GM18870 (cell line): Measurements from ENCODE around the gene WDR6.
"Not testable (repeated sequence)": the region's sequence is repeated elsewhere in the genome, so short reads cannot be mapped to it uniquely, and the experiment has no call there.

Source experiments
- ATAC-seq: cut with Tn5 transposase; IDR thresholded peaks from one replicate; pipeline ENCODE4 v1.9.1; 2021; ENCODE audit warnings: moderate library complexity; ENCODE audit not compliant: unreplicated experiment

WDR6 gene

DNA sequence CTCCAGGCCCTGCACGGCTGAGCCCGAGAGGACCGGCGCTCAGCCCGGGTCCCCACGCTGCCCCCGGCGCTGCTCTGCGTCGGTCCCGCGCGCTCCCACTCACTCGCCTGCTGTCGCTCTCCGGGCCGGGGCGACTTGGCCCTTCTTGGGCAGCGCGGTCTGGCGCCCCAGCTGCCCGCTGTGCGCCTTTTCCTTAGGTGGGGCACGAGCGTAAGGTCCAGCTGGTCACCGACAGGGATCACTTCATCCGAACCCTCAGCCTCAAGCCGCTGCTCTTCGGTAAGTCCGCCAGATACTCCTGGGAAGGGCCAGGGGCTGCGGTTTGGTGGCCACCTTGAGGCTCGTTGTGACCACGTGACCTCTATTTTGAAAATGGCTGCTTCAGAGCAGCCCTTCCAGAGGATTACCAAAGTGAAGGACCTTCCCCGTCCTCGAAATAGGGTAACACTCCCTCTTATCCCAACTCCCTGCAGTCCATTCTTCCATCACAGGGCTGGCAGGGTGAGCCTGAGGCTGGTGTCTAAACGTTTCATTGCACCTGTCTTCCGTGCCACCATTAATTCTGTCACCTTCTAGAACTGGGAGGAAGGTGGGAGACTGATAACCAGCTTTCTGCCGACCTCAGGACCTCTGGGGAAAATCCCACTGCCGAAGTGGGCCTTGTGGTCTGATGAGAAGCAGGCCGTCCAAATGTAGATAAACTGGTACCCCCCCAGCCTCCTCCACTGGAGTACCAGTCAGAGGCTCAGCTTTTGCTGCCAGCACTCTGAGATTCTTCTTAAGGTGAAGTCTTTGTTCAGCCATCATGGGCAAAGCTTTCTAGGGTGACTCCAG, 16.3 kb upstream of the WDR6 start:
- ATAC-seq: no peak

DNA sequence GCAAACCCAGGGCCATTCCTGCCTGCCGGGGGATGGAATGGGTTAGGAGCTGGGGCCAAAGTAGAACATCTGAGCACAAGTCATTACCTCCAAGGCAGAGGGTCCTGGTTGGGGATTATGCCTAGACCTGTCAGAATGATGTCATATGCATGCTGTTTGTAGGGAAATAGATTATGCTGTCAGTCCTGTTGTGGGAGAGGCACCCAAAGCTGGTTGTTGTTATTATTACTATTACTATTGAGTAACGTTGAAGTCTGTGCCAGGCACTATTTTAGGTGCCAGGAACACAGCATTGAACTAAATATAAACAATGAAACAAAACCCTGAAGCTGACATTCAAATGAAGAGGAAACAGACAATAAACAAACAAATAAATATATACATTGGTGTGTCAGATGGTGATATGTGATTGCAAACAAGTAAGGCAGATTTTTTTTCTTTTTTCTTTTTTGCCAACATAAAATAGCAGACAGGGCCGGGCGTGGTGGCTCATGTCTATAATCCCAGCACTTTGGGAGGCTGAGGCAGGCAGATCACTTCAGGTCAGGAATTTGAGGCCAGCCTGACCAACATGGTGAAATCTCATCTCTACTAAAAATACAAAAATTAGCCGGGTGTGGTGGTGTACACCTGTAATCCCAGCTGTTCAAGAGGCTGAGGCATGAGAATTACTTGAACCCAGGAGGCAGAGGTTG, 15.2 kb upstream of the WDR6 start:
- no peak for ATAC-seq

DNA sequence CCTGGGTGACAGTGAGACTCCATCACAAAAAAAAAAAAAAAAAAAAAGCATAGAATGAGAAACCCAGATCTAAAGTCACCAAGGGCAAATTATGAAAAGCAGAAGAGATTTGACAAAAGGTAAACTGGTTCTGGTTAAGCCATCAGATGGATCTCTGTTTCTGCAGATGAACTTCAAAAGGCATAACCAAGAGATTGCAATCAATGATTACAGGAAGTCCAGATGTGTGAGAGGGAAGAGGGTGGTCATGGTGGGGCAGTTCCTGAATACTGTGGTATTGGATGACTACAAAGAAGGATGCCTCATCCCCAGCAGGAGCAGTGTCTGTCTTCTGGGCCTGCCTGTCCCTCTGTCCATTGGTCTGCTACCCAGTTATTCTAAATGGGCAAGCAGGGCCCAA, 13.4 kb upstream of the WDR6 start:
- no peak for ATAC-seq

DNA sequence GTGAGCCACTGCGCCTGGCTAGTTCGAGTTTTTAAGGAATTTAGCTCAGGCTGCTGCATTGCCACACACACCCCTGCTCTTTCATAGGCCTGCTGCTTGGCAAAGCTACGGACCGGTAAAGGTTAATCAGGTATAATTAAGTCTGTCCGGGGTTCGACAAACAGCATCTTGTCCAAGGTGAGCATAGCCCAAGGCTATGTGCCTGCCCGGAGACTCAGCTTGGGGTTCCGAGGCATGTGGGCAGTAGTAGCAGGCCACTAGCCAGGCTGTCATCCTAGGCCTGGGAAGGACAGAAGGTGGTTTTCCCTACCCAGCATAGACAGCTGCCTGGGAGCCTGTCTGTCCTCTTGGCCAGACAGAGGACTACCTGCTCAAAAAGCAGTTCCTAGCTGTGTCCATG, 10.6 kb upstream of the WDR6 start:
- no peak for ATAC-seq

- ATAC-seq: no peak
Observed at GRCh38 chr3:48997102-48997635, 10.0 kb upstream of the WDR6 start.

- ATAC-seq: no peak
Observed at GRCh38 chr3:48997714-48998637, 9.2 kb upstream of the WDR6 start.

DNA sequence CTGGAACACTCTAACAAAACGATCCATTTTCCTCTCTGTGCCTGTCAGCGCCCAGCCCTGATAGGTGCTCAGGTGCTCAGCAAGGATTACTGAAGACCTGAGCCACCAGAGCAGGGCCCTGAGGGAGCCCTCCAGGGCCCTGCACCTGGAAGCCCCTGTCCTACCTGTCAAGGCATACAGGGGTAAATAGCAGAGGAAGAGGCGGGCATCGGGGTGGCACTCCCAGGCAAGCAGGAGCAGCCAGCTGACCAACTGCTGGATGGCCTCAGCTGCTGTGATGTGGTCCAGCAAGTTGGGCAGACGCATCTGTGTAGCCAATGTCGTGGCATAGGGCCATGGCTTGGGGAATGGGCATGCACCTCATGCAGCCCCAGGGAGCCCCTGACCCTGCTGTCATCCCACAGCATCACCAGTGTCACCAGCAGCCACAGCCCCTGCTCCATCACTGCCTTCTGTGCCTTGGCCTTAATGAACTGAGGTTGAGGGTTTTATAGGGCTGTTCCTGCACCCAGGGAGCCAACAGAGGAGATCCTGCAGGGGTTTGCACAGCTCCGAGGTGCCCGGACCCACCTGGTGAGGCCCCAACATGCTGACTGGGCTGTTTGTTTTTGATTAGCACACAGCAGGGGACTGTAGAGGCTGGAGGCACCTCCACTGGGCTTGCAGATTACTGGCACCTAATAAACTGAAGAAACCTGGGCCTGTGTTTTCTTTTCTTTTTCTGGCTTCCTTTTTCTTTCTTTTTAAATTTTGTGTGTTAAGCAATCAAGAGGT, 7.9 kb upstream of the WDR6 start:
- ATAC-seq: no peak

DNA sequence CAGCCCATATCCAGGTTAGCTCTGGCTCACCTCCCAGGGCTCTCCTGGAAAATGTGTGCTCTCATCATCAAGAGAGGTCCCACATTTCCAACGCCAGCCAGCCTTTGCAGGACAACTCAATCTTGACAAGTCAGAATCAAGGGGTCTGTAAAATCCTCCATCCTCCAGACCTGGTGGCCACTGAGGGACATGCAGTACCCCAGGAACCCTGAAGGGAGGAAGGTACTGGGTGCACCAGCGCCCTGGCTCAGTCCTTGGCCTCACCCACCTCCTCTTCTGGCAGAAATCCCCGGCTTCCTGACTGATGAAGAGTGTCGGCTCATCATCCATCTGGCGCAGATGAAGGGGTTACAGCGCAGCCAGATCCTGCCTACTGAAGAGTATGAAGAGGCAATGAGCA, 6.0 kb upstream of the WDR6 start:
- ATAC-seq: no peak

- ATAC-seq: no peak
Observed at GRCh38 chr3:49004352-49005302, 2.6 kb upstream of the WDR6 start.

DNA sequence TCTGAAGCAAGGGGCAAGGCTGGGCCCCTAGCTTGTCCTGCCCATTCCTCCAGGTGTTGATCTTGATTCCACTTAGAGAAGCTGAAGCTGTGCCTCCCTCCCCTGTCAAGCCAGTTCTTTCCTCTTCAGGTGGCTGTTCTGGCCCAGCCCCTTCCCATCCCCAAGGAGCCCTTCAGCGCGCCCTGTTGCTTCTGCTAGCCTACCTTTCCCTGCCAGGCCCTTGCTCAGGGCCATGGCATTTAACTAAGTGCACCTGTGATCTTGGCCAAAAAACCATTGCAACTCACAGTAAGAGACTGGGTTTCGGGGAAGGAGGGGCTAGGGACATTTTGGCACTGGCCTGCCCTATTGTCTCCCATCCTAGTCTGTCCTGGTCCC, 1.9 kb upstream of the WDR6 start:
- no peak for ATAC-seq

GRCh38 chr3:49005998-49006397, 1.2 kb upstream of the WDR6 start:
- ATAC-seq: no peak

DNA sequence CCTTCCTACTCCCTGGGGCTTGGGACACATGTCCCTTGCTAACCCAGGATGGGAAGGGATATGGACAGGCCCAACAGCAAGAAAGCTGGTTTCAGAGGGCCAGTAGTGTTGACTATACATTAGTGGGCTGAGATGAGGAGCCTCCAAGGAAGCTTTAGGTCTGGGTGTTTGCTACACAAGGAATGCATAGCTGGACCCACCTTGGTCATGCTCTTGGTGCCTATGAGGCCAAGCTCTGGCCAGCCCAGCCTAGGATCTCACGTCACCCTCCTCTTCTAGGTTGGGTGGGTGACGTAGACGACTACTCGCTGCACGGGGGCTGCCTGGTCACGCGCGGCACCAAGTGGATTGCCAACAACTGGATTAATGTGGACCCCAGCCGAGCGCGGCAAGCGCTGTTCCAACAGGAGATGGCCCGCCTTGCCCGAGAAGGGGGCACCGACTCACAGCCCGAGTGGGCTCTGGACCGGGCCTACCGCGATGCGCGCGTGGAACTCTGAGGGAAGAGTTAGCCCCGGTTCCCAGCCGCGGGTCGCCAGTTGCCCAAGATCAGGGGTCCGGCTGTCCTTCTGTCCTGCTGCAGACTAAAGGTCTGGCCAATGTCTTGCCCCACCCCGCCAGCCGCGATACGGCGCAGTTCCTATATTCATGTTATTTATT, 653 bp upstream of the WDR6 start:
- peak; percentile 11 for ATAC-seq

DNA sequence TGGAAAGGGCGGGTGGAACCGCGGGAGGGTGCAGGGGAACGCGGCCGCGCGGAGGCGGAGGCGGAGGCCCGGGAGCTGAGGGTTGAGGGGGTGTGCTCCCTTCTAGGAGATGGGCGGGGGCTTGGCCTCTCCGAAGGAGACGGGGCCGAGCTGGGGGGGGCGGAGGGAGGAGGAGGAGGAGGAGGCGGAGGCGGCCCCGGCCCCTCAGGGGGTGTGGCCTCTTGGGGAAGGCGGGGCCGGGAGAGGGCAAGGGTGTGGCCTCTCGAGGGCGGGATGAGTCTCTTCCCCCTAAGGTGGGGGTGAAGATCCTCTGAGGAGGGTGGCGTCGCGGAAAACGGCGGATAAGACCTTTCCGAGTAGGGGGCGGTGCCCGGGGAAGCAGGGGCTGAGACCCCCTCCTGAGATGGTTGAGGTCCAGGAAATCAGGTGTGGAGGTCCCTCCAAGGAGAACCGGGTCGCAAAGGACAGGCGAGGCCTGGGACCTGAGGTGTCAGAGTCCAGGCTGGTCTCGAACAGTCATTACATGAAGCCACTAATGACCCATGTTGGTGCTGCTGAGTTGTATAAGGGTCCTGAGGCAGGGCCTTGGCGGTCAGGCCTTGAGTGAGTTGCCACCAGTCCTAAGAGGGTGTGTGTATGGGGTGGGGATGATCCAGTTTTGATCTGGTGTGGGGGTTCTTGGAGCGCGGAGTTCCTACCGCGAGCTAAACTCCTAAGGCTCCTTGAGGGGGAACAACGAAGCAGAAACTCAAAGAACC, 759 bp downstream of the WDR6 start:
- ATAC-seq: peak; percentile 16

DNA sequence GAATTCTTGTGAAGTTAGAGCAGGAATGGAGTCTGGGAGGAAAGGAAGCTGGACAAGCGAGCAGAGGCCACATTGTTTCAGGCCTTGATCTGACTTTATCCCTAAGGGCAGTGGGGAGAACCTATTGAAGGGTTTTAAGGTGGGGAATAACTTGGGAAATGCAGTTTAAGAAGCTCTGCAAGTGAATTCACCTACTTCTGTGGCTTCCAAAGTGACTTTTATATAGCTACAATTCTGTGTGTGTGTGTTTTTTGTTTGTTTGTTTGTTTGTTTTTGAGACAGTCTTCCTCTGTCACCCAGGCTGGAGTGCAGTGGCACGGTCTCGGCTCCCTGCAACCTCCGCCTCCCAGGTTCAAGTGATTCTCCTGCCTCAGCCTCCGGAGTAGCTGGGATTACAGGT, 1.4 kb downstream of the WDR6 start:
- not testable (repeated sequence) for ATAC-seq

GRCh38 chr3:49009396-49009795, 2.2 kb downstream of the WDR6 start:
- no peak for ATAC-seq

DNA sequence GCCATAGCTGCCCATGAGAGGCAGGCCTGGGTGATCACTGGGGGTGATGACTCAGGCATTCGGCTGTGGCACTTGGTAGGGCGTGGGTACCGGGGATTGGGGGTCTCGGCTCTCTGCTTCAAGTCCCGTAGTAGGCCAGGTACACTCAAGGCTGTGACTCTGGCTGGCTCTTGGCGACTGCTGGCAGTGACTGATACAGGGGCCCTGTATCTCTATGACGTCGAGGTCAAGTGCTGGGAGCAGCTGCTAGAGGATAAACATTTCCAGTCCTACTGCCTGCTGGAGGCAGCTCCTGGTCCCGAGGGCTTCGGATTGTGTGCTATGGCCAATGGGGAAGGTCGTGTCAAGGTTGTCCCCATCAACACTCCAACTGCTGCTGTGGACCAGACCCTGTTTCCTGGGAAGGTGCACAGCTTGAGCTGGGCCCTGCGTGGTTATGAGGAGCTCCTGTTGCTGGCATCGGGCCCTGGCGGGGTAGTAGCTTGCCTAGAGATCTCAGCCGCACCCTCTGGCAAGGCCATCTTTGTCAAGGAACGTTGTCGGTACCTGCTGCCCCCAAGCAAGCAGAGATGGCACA, 5.3 kb downstream of the WDR6 start:
- ATAC-seq: no peak

- ATAC-seq: no peak
Observed at GRCh38 chr3:49013113-49013737, 6.0 kb downstream of the WDR6 start.
